H1 (cell line): Measurements from ENCODE around the gene ARHGAP4. TPM values are rescaled to one million over a fixed set of nuclear protein-coding genes. Genes with fewer than 3 reads are reported as not detected.

ENCODE experiments used
- CTCF ChIA-PET: fragments of 300-600 bp; sonication (Branson Sonifier 250); formaldehyde crosslinking; loops from one replicate; lab custom pipeline; 2021; ENCODE audit not compliant: partially characterized antibody; lab: Charles Lee
- POLR2A ChIA-PET: fragments of 300-600 bp; sonication (Branson Sonifier 250); formaldehyde crosslinking; loops from one replicate; lab custom pipeline; 2021; ENCODE audit warnings: inconsistent platforms; ENCODE audit not compliant: partially characterized antibody; lab: Charles Lee
- DNase-seq, 2 experiments: peaks; one replicate each; pipeline versions ENCODE4 v3.0.0 to v3.0.0-alpha.2; 2010 to 2022; ENCODE audit warnings: low spot score in 2 of 2, low read depth in 1 of 2, mixed read lengths in 1 of 2
- FAIRE-seq: peaks from 2 replicates; lab custom pipeline; 2011; peaks lifted over from hg19 to GRCh38; lab: Jason Lieb, UNC
- H2AFZ ChIP-seq: 2 replicates; pipeline ENCODE4 v1.8.1; 2012; ENCODE audit warnings: low read length, inconsistent platforms
- H2AK5ac ChIP-seq: 2 replicates; pipeline ENCODE4 v1.6.1; 2013; ENCODE audit warnings: low read depth, low read length
- H2BK120ac ChIP-seq: replicated peaks from 2 replicates; pipeline ENCODE3; 2013; ENCODE audit warnings: low read depth, low read length, inconsistent platforms
- H2BK12ac ChIP-seq: 2 replicates; pipeline ENCODE4 v1.6.1; 2013; ENCODE audit warnings: low read depth, low read length
- H2BK15ac ChIP-seq: 2 replicates; pipeline ENCODE4 v1.6.1; 2013; ENCODE audit warnings: low read length
- H2BK20ac ChIP-seq: 2 replicates; pipeline ENCODE4 v1.6.1; 2013; ENCODE audit warnings: low read length
- H2BK5ac ChIP-seq: 2 replicates; pipeline ENCODE4 v1.6.1; 2013; ENCODE audit warnings: low read depth, low read length
- H3K14ac ChIP-seq: 2 replicates; pipeline ENCODE4 v1.6.1; 2013; ENCODE audit warnings: inconsistent platforms; ENCODE audit not compliant: insufficient read length
- H3K18ac ChIP-seq: 2 replicates; pipeline ENCODE4 v1.6.1; 2013; ENCODE audit warnings: low read length; ENCODE audit errors: extremely low read depth
- H3K23ac ChIP-seq: 2 replicates; pipeline ENCODE4 v1.6.1; 2013; ENCODE audit warnings: inconsistent platforms; ENCODE audit not compliant: insufficient read length
- H3K23me2 ChIP-seq: 2 replicates; pipeline ENCODE4 v1.6.1; 2013; ENCODE audit warnings: low read depth, low read length
- H3K27ac ChIP-seq: 2 replicates; pipeline ENCODE4 v1.6.1; 2011; ENCODE audit warnings: low read depth, low read length, inconsistent platforms
- H3K27me3 ChIP-seq, 4 experiments: replicated peaks in 1 of 4; 1 replicate in 1 of 4; 2 replicates in 3 of 4; pipeline versions ENCODE4 v1.6.1 to v1.8.1; 2011 to 2013; ENCODE audit warnings: low read length in 3 of 4, mild to moderate bottlenecking in 3 of 4, inconsistent platforms in 2 of 4, mixed read lengths in 2 of 4, moderate library complexity in 1 of 4; ENCODE audit not compliant: control insufficient read depth in 3 of 4, insufficient read depth in 3 of 4; ENCODE audit errors: extremely low read depth in 1 of 4
- H3K36me3 ChIP-seq, 4 experiments: 2 replicates each; pipeline versions ENCODE4 v1.6.1 to v1.8.1; 2011 to 2013; ENCODE audit warnings: mild to moderate bottlenecking in 4 of 4, low read length in 3 of 4, moderate library complexity in 2 of 4, control low read depth in 1 of 4, inconsistent platforms in 1 of 4; ENCODE audit not compliant: insufficient read depth in 4 of 4, control insufficient read depth in 2 of 4
- H3K4ac ChIP-seq: replicated peaks from 2 replicates; pipeline ENCODE3; 2013; ENCODE audit warnings: low read length, low read depth, mixed read lengths, inconsistent platforms; ENCODE audit not compliant: insufficient read length
- H3K4me1 ChIP-seq, 4 experiments: replicated peaks in 1 of 4; 1 replicate in 1 of 4; 2 replicates in 3 of 4; pipeline versions ENCODE4 v1.6.1 to v1.8.1; 2011 to 2013; ENCODE audit warnings: low read length in 3 of 4, inconsistent platforms in 2 of 4, mixed read lengths in 1 of 4; ENCODE audit not compliant: insufficient read depth in 4 of 4, control insufficient read depth in 3 of 4
- H3K4me2 ChIP-seq, 2 experiments: 2 replicates each; pipeline versions ENCODE4 v1.6.1 to v1.8.1; 2011 to 2013; ENCODE audit warnings: low read depth in 2 of 2, low read length in 2 of 2, control low read depth in 1 of 2, inconsistent platforms in 1 of 2, mild to moderate bottlenecking in 1 of 2; ENCODE audit not compliant: insufficient read depth in 1 of 2
- H3K4me3 ChIP-seq, 4 experiments: fragments of 200-600, 300-600 bp in 1 of 4; sonication (generic), shearing (Covaris generic), sonication (Bioruptor Twin) in 1 of 4; 2 replicates each; pipeline versions ENCODE4 v1.5.1 to v1.8.1; 2011 to 2016; ENCODE audit warnings: low read length in 4 of 4, low read depth in 3 of 4, control low read depth in 2 of 4, inconsistent platforms in 2 of 4, mild to moderate bottlenecking in 2 of 4, mixed read lengths in 1 of 4, moderate library complexity in 1 of 4; ENCODE audit not compliant: insufficient read depth in 2 of 4; ENCODE audit errors: extremely low read depth in 1 of 4
- H3K56ac ChIP-seq: replicated peaks from 2 replicates; pipeline ENCODE3; 2013; ENCODE audit warnings: low read depth, mild to moderate bottlenecking, mixed read lengths, low read length, inconsistent platforms; ENCODE audit not compliant: insufficient read length
- H3K79me1 ChIP-seq: 2 replicates; pipeline ENCODE4 v1.6.1; 2013; ENCODE audit warnings: low read depth, low read length, control low read depth
- H3K79me2 ChIP-seq, 2 experiments: 2 replicates each; pipeline versions ENCODE4 v1.6.1 to v1.8.1; 2012 to 2013; ENCODE audit warnings: low read length in 2 of 2, mild to moderate bottlenecking in 2 of 2, inconsistent platforms in 1 of 2; ENCODE audit not compliant: insufficient read depth in 2 of 2, control insufficient read depth in 1 of 2
- H3K9ac ChIP-seq, 4 experiments: replicated peaks in 1 of 4; 1 replicate in 1 of 4; 2 replicates in 3 of 4; pipeline versions ENCODE4 v1.6.1 to v1.8.1; 2011 to 2013; ENCODE audit warnings: low read depth in 3 of 4, low read length in 3 of 4, control low read depth in 2 of 4, mild to moderate bottlenecking in 2 of 4, moderate library complexity in 2 of 4, inconsistent platforms in 1 of 4; ENCODE audit errors: extremely low read depth in 1 of 4
- H3K9me3 ChIP-seq, 2 experiments: 2 replicates each; pipeline versions ENCODE4 v1.6.1 to v1.8.1; 2012 to 2013; ENCODE audit warnings: mild to moderate bottlenecking in 2 of 2, moderate library complexity in 2 of 2, control low read depth in 1 of 2, inconsistent platforms in 1 of 2, low read depth in 1 of 2, low read length in 1 of 2, mixed read lengths in 1 of 2; ENCODE audit not compliant: insufficient read depth in 2 of 2
- H4K20me1 ChIP-seq, 2 experiments: replicated peaks in 1 of 2; 2 replicates each; pipeline versions ENCODE3 to v1.8.1; 2011 to 2013; ENCODE audit warnings: inconsistent platforms in 2 of 2, low read length in 2 of 2, mild to moderate bottlenecking in 1 of 2; ENCODE audit not compliant: insufficient read depth in 2 of 2, control insufficient read depth in 1 of 2
- H4K5ac ChIP-seq: 2 replicates; pipeline ENCODE4 v1.6.1; 2013; ENCODE audit warnings: low read length, low read depth, mixed read lengths, inconsistent platforms; ENCODE audit not compliant: insufficient read length
- H4K8ac ChIP-seq: 2 replicates; pipeline ENCODE4 v1.8.0; 2013; ENCODE audit warnings: mild to moderate bottlenecking, moderate library complexity, low read length, inconsistent platforms; ENCODE audit not compliant: insufficient read depth; ENCODE audit errors: extremely low read depth
- H4K91ac ChIP-seq: replicated peaks from 2 replicates; pipeline ENCODE3; 2013; ENCODE audit warnings: low read length, mixed read lengths, inconsistent platforms; ENCODE audit not compliant: insufficient read length
- ASH2L ChIP-seq: fragments of 200-600, 300-600 bp; sonication (generic); IDR thresholded peaks from one replicate; pipeline ENCODE4 v1.7.1; 2017; ENCODE audit warnings: low read length
- CHD1 ChIP-seq: IDR thresholded peaks from 2 replicates; pipeline ENCODE4 v1.6.1; 2012; ENCODE audit warnings: low read depth, low read length, improper control_type of control experiment
- CHD2 ChIP-seq: IDR thresholded peaks from 2 replicates; pipeline ENCODE4 v1.6.1; 2012; ENCODE audit warnings: low read length, improper control_type of control experiment
- CREB1 ChIP-seq: IDR thresholded peaks from 2 replicates; pipeline ENCODE4 v1.6.1; 2012; ENCODE audit warnings: inconsistent platforms
- EGR1 ChIP-seq: IDR thresholded peaks from 2 replicates; pipeline ENCODE4 v1.6.1; 2011; ENCODE audit warnings: low read depth, low read length, borderline replicate concordance
- FOSL1 ChIP-seq: IDR thresholded peaks from 2 replicates; pipeline ENCODE4 v1.6.1; 2011; ENCODE audit warnings: mild to moderate bottlenecking, low read depth, low read length, moderate library complexity; ENCODE audit not compliant: insufficient read depth
- GABPA ChIP-seq: IDR thresholded peaks from 2 replicates; pipeline ENCODE4 v1.6.1; 2011; ENCODE audit warnings: mild to moderate bottlenecking, low read length, moderate library complexity, borderline replicate concordance; ENCODE audit not compliant: insufficient read depth
- HDAC2 ChIP-seq, 2 experiments: fragments of 300-600 bp in 1 of 2; sonication (generic) in 1 of 2; IDR thresholded peaks; 2 replicates each; pipeline ENCODE4 v1.6.1; 2011 to 2012; ENCODE audit warnings: low read depth in 2 of 2, low read length in 2 of 2, mild to moderate bottlenecking in 2 of 2, moderate library complexity in 2 of 2, borderline replicate concordance in 1 of 2, inconsistent platforms in 1 of 2
- JUN ChIP-seq: IDR thresholded peaks from 2 replicates; pipeline ENCODE4 v1.6.1; 2011; ENCODE audit warnings: low read depth, mild to moderate bottlenecking, improper control_type of control experiment, low read length
- MAFK ChIP-seq: IDR thresholded peaks from 2 replicates; pipeline ENCODE4 v1.6.1; 2012; ENCODE audit warnings: low read depth, mild to moderate bottlenecking, improper control_type of control experiment, low read length
- POLR2A ChIP-seq, 2 experiments: IDR thresholded peaks; 1 replicate in 1 of 2; 2 replicates in 1 of 2; pipeline ENCODE4 v1.6.1; 2011; ENCODE audit warnings: low read depth in 2 of 2, low read length in 2 of 2, mild to moderate bottlenecking in 2 of 2; ENCODE audit errors: control extremely low read depth in 1 of 2
- RFX5 ChIP-seq: IDR thresholded peaks from 2 replicates; pipeline ENCODE4 v1.6.1; 2011; ENCODE audit warnings: low read depth, low read length, improper control_type of control experiment, borderline replicate concordance
- RNF2 ChIP-seq: fragments of 200-900, 300-1000 bp; sonication (generic); IDR thresholded peaks from 2 replicates; pipeline ENCODE4 v1.7.1; 2016; ENCODE audit warnings: borderline replicate concordance, low read depth, mild to moderate bottlenecking, antibody characterized with exemption, low read length; ENCODE audit not compliant: poor library complexity, severe bottlenecking; ENCODE audit errors: missing control alignments
- SUZ12 ChIP-seq: fragments of 200-600 bp; sonication (generic); IDR thresholded peaks from 2 replicates; pipeline ENCODE4 v1.6.1; 2012; ENCODE audit warnings: mild to moderate bottlenecking, inconsistent platforms, low read length, moderate library complexity, mixed read lengths
- TBP ChIP-seq: IDR thresholded peaks from 2 replicates; pipeline ENCODE4 v1.6.1; 2011; ENCODE audit warnings: low read depth, low read length, improper control_type of control experiment
- WGBS, 2 experiments: shearing (Covaris generic) in 1 of 2; methylation state at CpG; one replicate each; pipeline versions ENCODE4 v1.1.6 to v1.1.7; 2013 to 2015; ENCODE audit warnings: low lambda C conversion rate in 2 of 2, mixed read lengths in 2 of 2, inconsistent platforms in 1 of 2, low coverage in 1 of 2, missing lambda C conversion rate in 1 of 2; ENCODE audit not compliant: insufficient replicate concordance in 2 of 2, insufficient coverage in 1 of 2, insufficient read length in 1 of 2; ENCODE audit errors: extremely low coverage in 1 of 2, missing lambda C conversion rate in 1 of 2; 5-methylcytosine and 5-hydroxymethylcytosine counted together
- polyA plus RNA-seq, 7 experiments: library from polyadenylated mRNA; depleted of rRNA in 3 of 7; stranded (reverse) in 5 of 7; unstranded in 2 of 7; fragments of >200 nt in 5 of 7; fragments of 200-250 nt in 2 of 7; gene quantifications; 1 replicate in 5 of 7; 2 replicates in 1 of 7; 4 replicates in 1 of 7; pipeline versions ENCODE4 v1.2.1 to v1.2.3, GENCODE V29; 2011 to 2013; ENCODE audit warnings: missing spikeins in 2 of 7, mixed read lengths in 2 of 7
- total RNA-seq: library from RNA; stranded (reverse); fragmentation: NEBNext Ultra II Directional; extraction: Animal tissue kit (Norgen Biotek cat#: 25700); gene quantifications from 2 replicates; pipeline ENCODE4 v1.2.1, GENCODE V29; 2021

ARHGAP4 gene
- total and polyA plus RNA-seq, 2 of the 8 experiments (the other 6 are each of a cell fraction or from before 2014, with no cell fraction given): 23.9 to 26.0 TPM

GRCh38 chrX:153911798-153912197 is 14.3 kb downstream of the ARHGAP4 start:
- FAIRE-seq (no peak), DNase-seq (no peak)
- Histone ChIP-seq H2BK120ac (no peak overlapping the region), H3K18ac (no peak overlapping the region), H3K56ac (no peak overlapping the region), H3K4me1 (peaks cover 0 to 3% (median 0%) of the 10 kb centered on the region in 4 experiments; a peak in 1 of 7 replicates), H3K4me3 (no peak overlapping the region), H4K5ac (no peak overlapping the region), H2BK15ac (no peak overlapping the region), H4K8ac (no peak overlapping the region), H3K14ac (no peak overlapping the region), H3K23ac (no peak overlapping the region), H3K27ac (no peak overlapping the region), H2AFZ (no peak overlapping the region), H3K9ac (no peak overlapping the region), H3K79me1 (no peaks in the 10 kb centered on the region), H2BK12ac (no peak overlapping the region), H3K36me3 (no peaks in the 10 kb centered on the region; a peak in 1 of 8 replicates), H4K91ac (no peak overlapping the region), H3K27me3 (no peaks in the 10 kb centered on the region), H3K4ac (no peak overlapping the region), H3K23me2 (no peaks in the 10 kb centered on the region), H2BK5ac (no peak overlapping the region), H3K79me2 (no peaks in the 10 kb centered on the region), H2AK5ac (no peak overlapping the region), H4K20me1 (no peaks in the 10 kb centered on the region), H2BK20ac (no peak overlapping the region), H3K9me3 (no peaks in the 10 kb centered on the region), H3K4me2 (no peak overlapping the region)
- ChIA-PET POLR2A (interaction anchor here (0.7 to 1.2 kb wide), 3 partner anchors 11 to 35 kb away, joined by 3 to 5 read pairs (median 4); partner anchors contain the start of gene ARHGAP4), CTCF (interaction anchor here (0.8 to 5.7 kb wide), 13 partner anchors 11 to 207 kb away, joined by 3 to 65 read pairs (median 4); partner anchors contain the start of genes ARHGAP4 and L1CAM)
- WGBS, 2 experiments: 91% methylated on average over 5 of the region's 6 CpGs; no CpG with 5 or more reads in 1 of the 2 experiments
- TF ChIP-seq CHD2 (no peak), CHD1 (no peak), HDAC2 (IDR thresholded peaks at IDR 0.05; ENCODE audit: borderline replicate concordance in 1 of 2, low read depth in 2 of 2, low read length in 2 of 2) (no peak), JUN (no peak), TBP (no peak), GABPA (no peak), CREB1 (no peak), ASH2L (no peak), SUZ12 (no peak), FOSL1 (no peak), POLR2A (IDR thresholded peaks at IDR 0.05; ENCODE audit: control extremely low read depth in 1 of 2, low read depth in 2 of 2, low read length in 2 of 2) (no peak), MAFK (no peak), RFX5 (no peak), RNF2 (no peak), EGR1 (no peak)
